ENCODE results near the gene SMC4.

GRCh38 chr3:160481856-160482255 lies 82.4 kb downstream of the SMC4 start:
- TF ChIP-seq CTCF (IDR thresholded peaks at IDR 0.05; ENCODE audit: low read depth, low read length) (no peak), POLR2A (IDR thresholded peaks at IDR 0.05; ENCODE audit: extremely low read depth, insufficient read length) (no peak)

Measured in NB4 (cell line).